ENCODE measurements around the gene UPB1. TPM values are rescaled to one million over a fixed set of nuclear protein-coding genes. Genes with fewer than 3 reads are reported as not detected.

Gene UPB1
- total and polyA plus RNA-seq, 10 donors, result 0.38 to 3.9 (median 1.6) TPM

DNA sequence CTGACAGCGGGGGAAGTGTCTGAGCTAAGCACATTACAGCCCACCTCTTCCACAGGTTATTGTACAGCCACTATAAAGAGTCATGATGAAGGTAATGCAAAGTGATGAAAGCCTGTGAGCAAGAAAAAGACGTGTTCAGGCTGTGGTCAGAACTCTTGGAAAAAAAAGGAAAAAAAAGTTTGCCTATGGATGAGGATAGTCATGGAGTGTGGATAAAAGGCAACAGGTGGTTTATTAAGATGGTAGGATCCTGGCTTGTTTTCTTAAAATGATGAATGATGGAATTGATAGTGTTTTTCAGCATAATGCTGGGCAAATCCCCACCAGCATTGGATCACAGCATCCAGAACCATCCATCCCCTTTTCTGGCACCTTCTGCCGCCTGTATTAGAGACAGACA lies 23.1 kb downstream of the UPB1 start:
- no peak for TF ChIP-seq POLR2AphosphoS5 (IDR thresholded peaks at IDR 0.05)
- TF ChIP-seq POLR2A (IDR thresholded peaks at IDR 0.05), result no peak
- TF ChIP-seq, protein P1, sequence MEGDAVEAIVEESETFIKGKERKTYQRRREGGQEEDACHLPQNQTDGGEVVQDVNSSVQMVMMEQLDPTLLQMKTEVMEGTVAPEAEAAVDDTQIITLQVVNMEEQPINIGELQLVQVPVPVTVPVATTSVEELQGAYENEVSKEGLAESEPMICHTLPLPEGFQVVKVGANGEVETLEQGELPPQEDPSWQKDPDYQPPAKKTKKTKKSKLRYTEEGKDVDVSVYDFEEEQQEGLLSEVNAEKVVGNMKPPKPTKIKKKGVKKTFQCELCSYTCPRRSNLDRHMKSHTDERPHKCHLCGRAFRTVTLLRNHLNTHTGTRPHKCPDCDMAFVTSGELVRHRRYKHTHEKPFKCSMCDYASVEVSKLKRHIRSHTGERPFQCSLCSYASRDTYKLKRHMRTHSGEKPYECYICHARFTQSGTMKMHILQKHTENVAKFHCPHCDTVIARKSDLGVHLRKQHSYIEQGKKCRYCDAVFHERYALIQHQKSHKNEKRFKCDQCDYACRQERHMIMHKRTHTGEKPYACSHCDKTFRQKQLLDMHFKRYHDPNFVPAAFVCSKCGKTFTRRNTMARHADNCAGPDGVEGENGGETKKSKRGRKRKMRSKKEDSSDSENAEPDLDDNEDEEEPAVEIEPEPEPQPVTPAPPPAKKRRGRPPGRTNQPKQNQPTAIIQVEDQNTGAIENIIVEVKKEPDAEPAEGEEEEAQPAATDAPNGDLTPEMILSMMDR (IDR thresholded peaks at IDR 0.05 in 8 of 11, conservative IDR thresholded peaks at IDR 0.05 in 3 of 11), result no peak
- 76 to 94% (median 89%) methylated on average over 3 of the region's 3 CpGs for WGBS, 5 donors
- Histone ChIP-seq H3K36me3 (no peaks in the 10 kb centered on the region), H3K27ac (no peak overlapping the region), H3K4me3 (no peak overlapping the region), H3K4me1 (peaks cover 3 to 75% (median 27%) of the 10 kb centered on the region in 6 donors), H3K9me3 (no peaks in the 10 kb centered on the region), H3K27me3 (replicated peaks in 1 of 7) (no peaks in the 10 kb centered on the region)
- DNase-seq, result no peak
- intact Hi-C loops (cut with DNase I; ENCODE audit: low total_unique reads), result no loop called here

DNA sequence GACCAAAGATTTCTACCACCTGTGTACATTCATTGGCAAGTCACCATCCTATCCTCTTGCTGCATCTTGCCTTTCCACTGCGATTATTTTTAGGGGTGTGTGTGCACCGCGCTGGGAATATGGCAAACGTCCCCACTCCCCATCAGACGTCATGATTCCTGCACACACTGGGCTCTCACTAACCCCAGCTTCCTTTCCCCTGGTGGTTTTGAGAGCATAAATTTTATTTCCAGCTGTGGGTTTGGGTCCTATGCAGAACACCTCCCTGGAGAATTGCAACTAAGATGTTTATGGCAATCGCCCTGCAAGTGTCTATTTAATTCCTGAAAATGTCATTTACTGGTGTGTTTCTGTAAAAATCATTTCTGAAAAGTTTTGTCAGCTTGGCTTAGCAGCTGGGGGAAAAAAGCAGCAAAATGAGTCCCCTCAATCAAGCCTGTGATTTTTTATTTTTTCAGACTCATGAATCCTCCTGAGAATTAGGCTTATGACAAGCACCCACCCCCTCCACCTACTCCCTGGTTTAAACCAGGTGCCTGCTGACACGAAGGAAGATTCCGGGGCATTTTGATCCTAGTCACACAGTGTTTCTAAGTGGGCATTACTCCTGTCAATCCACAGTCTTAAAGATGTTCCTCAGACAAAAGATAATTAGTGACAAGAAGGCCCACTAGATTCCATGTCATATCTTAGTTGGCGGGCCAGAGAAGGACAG lies 23.8 kb downstream of the UPB1 start:
- H3K9me3 ChIP-seq, result no peaks in the 10 kb centered on the region
- peak overlapping the region in 1 of 8 donors; percentile 21 for H3K27ac ChIP-seq
- H3K27me3 ChIP-seq (replicated peaks in 1 of 7), result no peaks in the 10 kb centered on the region
- H3K4me3 ChIP-seq, result no peak overlapping the region
- intact Hi-C loops (cut with DNase I; ENCODE audit: low total_unique reads), result no loop called here
- H3K36me3 ChIP-seq, result no peaks in the 10 kb centered on the region
- peaks cover 3 to 68% (median 27%) of the 10 kb centered on the region in 6 donors for H3K4me1 ChIP-seq
- no peak for DNase-seq
- WGBS, 5 donors, result 44 to 55% (median 46%) methylated on average over 9 of the region's 9 CpGs
- TF ChIP-seq POLR2AphosphoS5 (IDR thresholded peaks at IDR 0.05) (no peak), POLR2A (IDR thresholded peaks at IDR 0.05) (no peak)
- TF ChIP-seq, protein P1 (IDR thresholded peaks at IDR 0.05 in 8 of 11, conservative IDR thresholded peaks at IDR 0.05 in 3 of 11), result no peak

DNA sequence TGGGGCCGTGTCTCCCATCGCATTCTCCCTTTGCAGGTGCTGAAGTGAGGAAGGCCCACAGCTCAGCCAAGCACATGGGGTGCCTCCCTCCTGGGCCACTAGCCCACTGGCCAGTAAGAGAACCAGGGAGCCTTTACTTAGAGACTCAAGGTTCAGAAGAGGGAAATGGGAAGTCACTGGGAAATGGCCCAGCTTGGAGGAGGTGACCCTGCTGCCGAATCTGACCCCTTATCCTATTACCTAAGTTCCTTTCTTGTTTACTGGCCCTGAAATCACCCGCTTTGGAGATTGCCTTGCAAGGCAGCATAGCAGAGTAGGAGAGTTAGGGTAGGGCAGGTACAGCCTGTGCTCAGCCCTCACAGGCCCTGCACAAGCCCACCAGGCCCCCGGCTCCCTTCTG lies 24.4 kb downstream of the UPB1 start:
- intact Hi-C loops (cut with DNase I; ENCODE audit: low total_unique reads), result no loop called here
- Histone ChIP-seq H3K36me3 (no peaks in the 10 kb centered on the region), H3K27ac (peak overlapping the region in 1 of 8 donors; percentile 21), H3K4me3 (no peak overlapping the region), H3K27me3 (replicated peaks in 1 of 7) (no peaks in the 10 kb centered on the region), H3K9me3 (no peaks in the 10 kb centered on the region), H3K4me1 (peaks cover 3 to 62% (median 27%) of the 10 kb centered on the region in 6 donors)
- no peak for DNase-seq
- TF ChIP-seq POLR2A (IDR thresholded peaks at IDR 0.05), result no peak
- TF ChIP-seq, protein P1 (IDR thresholded peaks at IDR 0.05 in 8 of 11, conservative IDR thresholded peaks at IDR 0.05 in 3 of 11), result no peak
- no peak for TF ChIP-seq POLR2AphosphoS5 (IDR thresholded peaks at IDR 0.05)
- WGBS, 5 donors, result 51 to 81% (median 63%) methylated on average over 4 to 5 of the region's 5 CpGs

DNA sequence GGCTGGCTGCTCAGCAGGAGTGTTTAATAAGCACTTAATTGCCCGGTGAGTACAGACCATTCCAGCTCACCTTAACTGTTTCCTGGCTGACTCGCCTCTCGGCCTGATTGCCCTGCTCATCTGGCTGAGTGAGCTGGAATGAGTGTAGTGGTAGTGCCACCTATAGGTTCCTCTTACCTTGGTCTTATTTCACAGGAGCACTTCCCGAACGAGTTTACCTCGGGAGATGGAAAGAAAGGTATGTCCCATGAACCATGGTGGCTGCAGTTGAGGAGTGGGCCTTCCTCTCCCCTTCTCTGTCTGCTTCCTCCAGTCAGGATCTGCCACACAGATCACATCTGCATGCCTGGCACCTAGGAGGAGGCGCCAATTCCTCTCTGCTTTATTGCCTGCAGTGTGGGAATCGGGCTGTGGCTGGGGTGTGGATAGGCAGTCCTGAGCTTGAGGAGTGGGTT lies 26.7 kb downstream of the UPB1 start:
- intact Hi-C loops (cut with DNase I; ENCODE audit: low total_unique reads), result loop anchor here (5.0 kb wide), 1 partner anchor 195 kb away; no protein-coding TSS in a partner anchor
- Histone ChIP-seq H3K4me1 (peaks cover 5 to 50% (median 28%) of the 10 kb centered on the region in 6 donors), H3K27me3 (replicated peaks in 1 of 7) (no peaks in the 10 kb centered on the region), H3K4me3 (no peak overlapping the region), H3K36me3 (peaks cover 0 to 3% (median 0%) of the 10 kb centered on the region in 6 donors), H3K9me3 (no peaks in the 10 kb centered on the region), H3K27ac (peak overlapping the region in 1 of 8 donors; percentile 37)
- WGBS, 5 donors, result 22 to 33% (median 28%) methylated on average over 8 of the region's 8 CpGs
- no peak for TF ChIP-seq POLR2AphosphoS5 (IDR thresholded peaks at IDR 0.05)
- TF ChIP-seq, protein P1 (IDR thresholded peaks at IDR 0.05 in 8 of 11, conservative IDR thresholded peaks at IDR 0.05 in 3 of 11), result peak in 9 of 11 experiments; percentile 10 to 66 (median 46)
- DNase-seq, result no peak

Data from spleen (tissue), 11 donors.